ENCODE measurements around the gene MT1H. TPM values are rescaled to one million over a fixed set of nuclear protein-coding genes. Genes with fewer than 3 reads are reported as not detected.

The MT1H gene
- total and polyA plus RNA-seq, 9 of the 15 experiments (the other 6 are each of a cell fraction or from before 2014, with no cell fraction given): 0.13 to 0.37 TPM; not detected in 7

DNA sequence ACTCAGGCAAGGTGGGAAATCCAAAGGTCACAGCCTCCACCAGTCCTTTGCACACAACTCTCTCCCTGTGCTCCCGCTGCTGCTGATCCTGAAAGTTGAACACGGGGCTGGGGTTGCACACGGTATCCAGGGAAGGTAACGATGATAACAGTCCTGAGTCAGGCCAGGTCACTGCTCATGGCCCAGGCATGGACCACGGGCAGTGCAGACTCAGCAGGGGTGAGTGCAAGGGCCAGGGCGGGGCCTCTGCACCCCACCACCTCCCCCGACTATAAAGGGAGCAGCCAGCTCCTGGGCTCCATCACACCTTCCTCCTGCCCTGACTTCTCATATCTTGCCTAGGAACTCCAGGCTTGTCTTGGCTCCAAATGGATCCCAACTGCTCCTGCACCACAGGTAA lies 18.0 kb upstream of the MT1H start, which contains the start of gene MT1B:
TSS of gene MT1B (plus strand) at position 301 of the 400 bp plus-strand sequence. CDS start at position 369, 68 bp downstream.
- H4K20me1 ChIP-seq (replicated peaks; ENCODE audit: control insufficient read depth, insufficient read depth, low read length): no peaks in the 10 kb centered on the region; the same call in 1 of the 2 replicates
- H3K4me2 ChIP-seq (ENCODE audit: insufficient read depth, low read length): no peak within 1 kb of the TSS
- intact Hi-C loops (cut with micrococcal nuclease): no loop called here
- H3K9me3 ChIP-seq (replicated peaks; ENCODE audit: control insufficient read depth, insufficient read depth, low read depth, low read length): no peaks in the 10 kb centered on the region
- no peak for FAIRE-seq
- ATAC-seq: no peak
- no peak within 1 kb of the TSS for H3K4me3 ChIP-seq
- peaks cover 0 to 5% of the 10 kb centered on the region in 2 experiments; a peak in 1 of 5 replicates for H3K4me1 ChIP-seq (replicated peaks in 1 of 2; ENCODE audit: control insufficient read depth in 2 of 2, insufficient read depth in 2 of 2, low read length in 2 of 2)
- no peak for DNase-seq (ENCODE audit: extremely low read depth in 1 of 4, low spot score in 3 of 4)
- no peak within 1 kb of the TSS for H3K9ac ChIP-seq (ENCODE audit: insufficient read depth in 1 of 2, low read depth in 2 of 2, low read length in 2 of 2)
- no peak within 1 kb of the TSS for H3K27ac ChIP-seq (ENCODE audit: extremely low read depth, low read depth, low read length)
- H3K9me1 ChIP-seq (ENCODE audit: control insufficient read depth, insufficient read depth, low read length): no peaks in the 10 kb centered on the region
- POLR2A ChIA-PET: no interaction called here
- no TSS peak for BruUV-seq (replicated peaks)
- no peaks in the 10 kb centered on the region for H3K36me3 ChIP-seq (ENCODE audit: control insufficient read depth, insufficient read depth, low read length)
- no peaks in the 10 kb centered on the region for H3K79me2 ChIP-seq (ENCODE audit: control insufficient read depth, insufficient read depth, low read length)
- peaks cover 33 to 70% of the 10 kb centered on the region in 2 experiments; a peak in 4 of 5 replicates for H3K27me3 ChIP-seq (ENCODE audit: control insufficient read depth in 2 of 2, insufficient read depth in 2 of 2, low read length in 2 of 2)
- CTCF ChIA-PET (ENCODE audit: low intra/inter-chr PET ratio): no interaction called here
- no peak within 1 kb of the TSS for H2AFZ ChIP-seq (ENCODE audit: low read depth, low read length)
- in situ Hi-C loops (cut with MboI): no loop called here
- WGBS (ENCODE audit: insufficient coverage, low coverage, missing lambda C conversion rate): under 1% methylated on average over 7 of the region's 7 CpGs
- TF ChIP-seq, protein P1, sequence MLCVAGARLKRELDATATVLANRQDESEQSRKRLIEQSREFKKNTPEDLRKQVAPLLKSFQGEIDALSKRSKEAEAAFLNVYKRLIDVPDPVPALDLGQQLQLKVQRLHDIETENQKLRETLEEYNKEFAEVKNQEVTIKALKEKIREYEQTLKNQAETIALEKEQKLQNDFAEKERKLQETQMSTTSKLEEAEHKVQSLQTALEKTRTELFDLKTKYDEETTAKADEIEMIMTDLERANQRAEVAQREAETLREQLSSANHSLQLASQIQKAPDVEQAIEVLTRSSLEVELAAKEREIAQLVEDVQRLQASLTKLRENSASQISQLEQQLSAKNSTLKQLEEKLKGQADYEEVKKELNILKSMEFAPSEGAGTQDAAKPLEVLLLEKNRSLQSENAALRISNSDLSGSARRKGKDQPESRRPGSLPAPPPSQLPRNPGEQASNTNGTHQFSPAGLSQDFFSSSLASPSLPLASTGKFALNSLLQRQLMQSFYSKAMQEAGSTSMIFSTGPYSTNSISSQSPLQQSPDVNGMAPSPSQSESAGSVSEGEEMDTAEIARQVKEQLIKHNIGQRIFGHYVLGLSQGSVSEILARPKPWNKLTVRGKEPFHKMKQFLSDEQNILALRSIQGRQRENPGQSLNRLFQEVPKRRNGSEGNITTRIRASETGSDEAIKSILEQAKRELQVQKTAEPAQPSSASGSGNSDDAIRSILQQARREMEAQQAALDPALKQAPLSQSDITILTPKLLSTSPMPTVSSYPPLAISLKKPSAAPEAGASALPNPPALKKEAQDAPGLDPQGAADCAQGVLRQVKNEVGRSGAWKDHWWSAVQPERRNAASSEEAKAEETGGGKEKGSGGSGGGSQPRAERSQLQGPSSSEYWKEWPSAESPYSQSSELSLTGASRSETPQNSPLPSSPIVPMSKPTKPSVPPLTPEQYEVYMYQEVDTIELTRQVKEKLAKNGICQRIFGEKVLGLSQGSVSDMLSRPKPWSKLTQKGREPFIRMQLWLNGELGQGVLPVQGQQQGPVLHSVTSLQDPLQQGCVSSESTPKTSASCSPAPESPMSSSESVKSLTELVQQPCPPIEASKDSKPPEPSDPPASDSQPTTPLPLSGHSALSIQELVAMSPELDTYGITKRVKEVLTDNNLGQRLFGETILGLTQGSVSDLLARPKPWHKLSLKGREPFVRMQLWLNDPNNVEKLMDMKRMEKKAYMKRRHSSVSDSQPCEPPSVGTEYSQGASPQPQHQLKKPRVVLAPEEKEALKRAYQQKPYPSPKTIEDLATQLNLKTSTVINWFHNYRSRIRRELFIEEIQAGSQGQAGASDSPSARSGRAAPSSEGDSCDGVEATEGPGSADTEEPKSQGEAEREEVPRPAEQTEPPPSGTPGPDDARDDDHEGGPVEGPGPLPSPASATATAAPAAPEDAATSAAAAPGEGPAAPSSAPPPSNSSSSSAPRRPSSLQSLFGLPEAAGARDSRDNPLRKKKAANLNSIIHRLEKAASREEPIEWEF (CRISPR knock-in tag; IDR thresholded peaks at IDR 0.05): no peak
- TF ChIP-seq CBX8 (IDR thresholded peaks at IDR 0.05; ENCODE audit: borderline replicate concordance, extremely low read depth, low read depth, low read length, poor library complexity, severe bottlenecking) (no peak), MEF2A (IDR thresholded peaks at IDR 0.05; ENCODE audit: control insufficient read depth, low read depth, low read length) (no peak), MIER1 (IDR thresholded peaks at IDR 0.05; ENCODE audit: low read depth) (no peak), ZNF239 (CRISPR knock-in tag; IDR thresholded peaks at IDR 0.05) (no peak), NCOR1 (IDR thresholded peaks at IDR 0.05) (no peak), KLF10 (CRISPR knock-in tag; IDR thresholded peaks at IDR 0.05) (no peak), DMBX1 (CRISPR knock-in tag; IDR thresholded peaks at IDR 0.05; ENCODE audit: borderline replicate concordance) (no peak), NCOA6 (IDR thresholded peaks at IDR 0.05) (no peak)
- TF ChIP-seq, protein P2, sequence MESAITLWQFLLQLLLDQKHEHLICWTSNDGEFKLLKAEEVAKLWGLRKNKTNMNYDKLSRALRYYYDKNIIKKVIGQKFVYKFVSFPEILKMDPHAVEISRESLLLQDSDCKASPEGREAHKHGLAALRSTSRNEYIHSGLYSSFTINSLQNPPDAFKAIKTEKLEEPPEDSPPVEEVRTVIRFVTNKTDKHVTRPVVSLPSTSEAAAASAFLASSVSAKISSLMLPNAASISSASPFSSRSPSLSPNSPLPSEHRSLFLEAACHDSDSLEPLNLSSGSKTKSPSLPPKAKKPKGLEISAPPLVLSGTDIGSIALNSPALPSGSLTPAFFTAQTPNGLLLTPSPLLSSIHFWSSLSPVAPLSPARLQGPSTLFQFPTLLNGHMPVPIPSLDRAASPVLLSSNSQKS (CRISPR knock-in tag; IDR thresholded peaks at IDR 0.05): no peak
- TF ChIP-seq, protein P3, sequence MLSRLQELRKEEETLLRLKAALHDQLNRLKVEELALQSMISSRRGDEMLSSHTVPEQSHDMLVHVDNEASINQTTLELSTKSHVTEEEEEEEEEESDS (CRISPR knock-in tag; IDR thresholded peaks at IDR 0.05): no peak
- TF ChIP-seq, protein P4, sequence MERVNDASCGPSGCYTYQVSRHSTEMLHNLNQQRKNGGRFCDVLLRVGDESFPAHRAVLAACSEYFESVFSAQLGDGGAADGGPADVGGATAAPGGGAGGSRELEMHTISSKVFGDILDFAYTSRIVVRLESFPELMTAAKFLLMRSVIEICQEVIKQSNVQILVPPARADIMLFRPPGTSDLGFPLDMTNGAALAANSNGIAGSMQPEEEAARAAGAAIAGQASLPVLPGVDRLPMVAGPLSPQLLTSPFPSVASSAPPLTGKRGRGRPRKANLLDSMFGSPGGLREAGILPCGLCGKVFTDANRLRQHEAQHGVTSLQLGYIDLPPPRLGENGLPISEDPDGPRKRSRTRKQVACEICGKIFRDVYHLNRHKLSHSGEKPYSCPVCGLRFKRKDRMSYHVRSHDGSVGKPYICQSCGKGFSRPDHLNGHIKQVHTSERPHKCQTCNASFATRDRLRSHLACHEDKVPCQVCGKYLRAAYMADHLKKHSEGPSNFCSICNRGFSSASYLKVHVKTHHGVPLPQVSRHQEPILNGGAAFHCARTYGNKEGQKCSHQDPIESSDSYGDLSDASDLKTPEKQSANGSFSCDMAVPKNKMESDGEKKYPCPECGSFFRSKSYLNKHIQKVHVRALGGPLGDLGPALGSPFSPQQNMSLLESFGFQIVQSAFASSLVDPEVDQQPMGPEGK (CRISPR knock-in tag; IDR thresholded peaks at IDR 0.05; ENCODE audit: borderline replicate concordance): no peak
- TF ChIP-seq, protein P5, sequence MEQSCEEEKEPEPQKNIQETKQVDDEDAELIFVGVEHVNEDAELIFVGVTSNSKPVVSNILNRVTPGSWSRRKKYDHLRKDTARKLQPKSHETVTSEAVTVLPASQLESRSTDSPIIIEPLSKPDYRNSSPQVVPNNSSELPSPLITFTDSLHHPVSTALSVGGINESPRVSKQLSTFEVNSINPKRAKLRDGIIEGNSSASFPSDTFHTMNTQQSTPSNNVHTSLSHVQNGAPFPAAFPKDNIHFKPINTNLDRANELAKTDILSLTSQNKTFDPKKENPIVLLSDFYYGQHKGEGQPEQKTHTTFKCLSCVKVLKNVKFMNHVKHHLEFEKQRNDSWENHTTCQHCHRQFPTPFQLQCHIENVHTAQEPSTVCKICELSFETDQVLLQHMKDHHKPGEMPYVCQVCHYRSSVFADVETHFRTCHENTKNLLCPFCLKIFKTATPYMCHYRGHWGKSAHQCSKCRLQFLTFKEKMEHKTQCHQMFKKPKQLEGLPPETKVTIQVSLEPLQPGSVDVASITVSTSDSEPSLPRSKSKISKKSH (CRISPR knock-in tag; IDR thresholded peaks at IDR 0.05): no peak

Measured in K562 (cell line).